ENCODE results near the gene DRAXIN.

The DRAXIN gene

DNA sequence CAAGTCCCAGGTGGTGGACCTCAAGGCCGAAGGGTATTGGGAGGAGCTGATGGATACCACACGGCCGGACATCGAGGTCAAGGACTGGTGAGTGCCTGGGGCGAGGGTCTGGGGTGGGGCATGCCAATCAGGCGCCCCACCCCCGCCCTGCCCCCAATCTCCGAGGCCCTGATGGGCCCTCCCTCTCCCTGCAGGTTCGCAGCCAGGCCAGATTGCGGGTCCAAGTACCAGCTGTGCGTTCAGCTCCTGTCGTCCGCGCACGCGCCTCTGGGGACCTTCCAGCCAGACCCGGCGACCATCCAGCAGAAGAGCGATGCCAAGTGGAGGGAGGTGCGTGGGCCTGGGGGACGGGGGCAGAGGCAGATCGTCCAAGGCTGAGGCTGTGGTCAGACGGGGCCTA lies 33.0 kb upstream of the DRAXIN start:
- DNase-seq: no peak

- DNase-seq: no peak
Observed at GRCh38 chr1:11659748-11660147, 31.8 kb upstream of the DRAXIN start.

- DNase-seq: no peak
Observed at GRCh38 chr1:11661103-11661502, 30.4 kb upstream of the DRAXIN start.

- peak; percentile 79 for DNase-seq
Observed at GRCh38 chr1:11664336-11665065, 27.0 kb upstream of the DRAXIN start.

DNA sequence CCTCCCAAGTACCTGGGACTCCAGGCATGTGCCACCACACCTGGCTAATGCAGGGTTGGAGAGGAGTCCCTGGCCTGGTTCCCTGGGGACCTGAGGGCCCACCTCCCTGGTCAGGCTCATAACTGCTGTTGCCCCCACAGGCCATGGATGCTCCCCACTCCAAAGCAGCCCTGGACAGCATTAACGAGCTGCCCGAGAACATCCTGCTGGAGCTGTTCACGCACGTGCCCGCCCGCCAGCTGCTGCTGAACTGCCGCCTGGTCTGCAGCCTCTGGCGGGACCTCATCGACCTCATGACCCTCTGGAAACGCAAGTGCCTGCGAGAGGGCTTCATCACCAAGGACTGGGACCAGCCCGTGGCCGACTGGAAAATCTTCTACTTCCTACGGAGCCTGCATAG lies 23.0 kb upstream of the DRAXIN start:
- DNase-seq: no peak

GRCh38 chr1:11670747-11671146 lies 20.8 kb upstream of the DRAXIN start:
- no peak for DNase-seq

- no peak for DNase-seq
Observed at GRCh38 chr1:11671205-11671543, 20.3 kb upstream of the DRAXIN start.

DNA sequence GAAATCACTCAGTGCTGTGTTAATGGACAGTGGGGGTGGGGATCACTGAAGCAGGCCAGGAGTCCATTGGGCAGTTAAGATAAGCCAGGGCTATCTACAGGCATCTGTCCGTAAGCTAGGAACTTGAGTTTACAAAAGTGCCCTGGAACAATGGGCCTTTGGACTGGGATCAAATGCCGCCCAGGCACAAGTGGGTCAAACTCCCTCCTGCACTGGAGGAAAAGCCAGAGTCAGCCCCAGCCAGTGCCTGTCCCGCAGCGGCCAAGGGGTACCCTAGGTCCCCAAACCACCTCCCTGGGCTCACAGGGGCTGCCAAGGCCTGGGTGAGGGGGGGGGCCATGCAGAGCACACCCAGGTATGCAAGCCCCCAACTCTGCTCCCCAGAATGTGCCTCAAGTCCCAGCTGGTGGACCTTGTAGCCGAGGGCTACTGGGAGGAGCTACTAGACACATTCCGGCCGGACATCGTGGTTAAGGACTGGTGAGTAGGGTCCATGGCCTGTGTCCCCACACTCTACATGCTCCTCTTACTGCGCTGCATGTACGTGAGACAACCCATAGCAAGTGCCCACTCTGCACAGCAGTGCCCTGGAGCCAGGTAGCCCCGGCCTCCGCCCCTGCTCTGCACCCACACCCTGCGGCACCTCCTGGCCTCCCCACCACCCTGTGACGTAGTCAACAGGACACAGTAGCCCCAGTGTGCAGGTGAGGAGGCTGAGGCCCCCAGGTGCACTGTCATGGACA lies 19.8 kb upstream of the DRAXIN start:
- no peak for DNase-seq

DNA sequence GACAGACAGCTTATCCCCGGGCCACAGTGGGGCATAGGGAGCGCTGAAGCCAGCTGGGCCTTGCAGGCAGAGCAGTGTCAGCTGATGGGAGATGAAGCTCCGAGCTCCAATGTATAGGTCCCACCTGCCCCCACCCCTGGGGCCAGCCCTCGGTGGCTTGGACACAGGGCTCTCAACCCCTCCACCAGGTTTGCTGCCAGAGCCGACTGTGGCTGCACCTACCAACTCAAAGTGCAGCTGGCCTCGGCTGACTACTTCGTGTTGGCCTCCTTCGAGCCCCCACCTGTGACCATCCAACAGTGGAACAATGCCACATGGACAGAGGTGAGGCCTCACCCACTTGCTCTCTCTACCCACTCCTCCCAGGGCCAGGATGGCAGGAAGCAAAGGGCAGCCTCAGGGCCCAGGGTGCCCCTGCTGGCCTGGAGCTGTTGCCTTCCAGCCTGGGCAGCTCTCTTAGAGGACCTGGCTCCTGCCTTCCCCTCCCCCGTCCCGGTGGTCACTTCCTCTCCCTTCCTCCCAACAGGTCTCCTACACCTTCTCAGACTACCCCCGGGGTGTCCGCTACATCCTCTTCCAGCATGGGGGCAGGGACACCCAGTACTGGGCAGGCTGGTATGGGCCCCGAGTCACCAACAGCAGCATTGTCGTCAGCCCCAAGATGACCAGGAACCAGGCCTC lies 18.3 kb upstream of the DRAXIN start:
- DNase-seq: no peak

DNA sequence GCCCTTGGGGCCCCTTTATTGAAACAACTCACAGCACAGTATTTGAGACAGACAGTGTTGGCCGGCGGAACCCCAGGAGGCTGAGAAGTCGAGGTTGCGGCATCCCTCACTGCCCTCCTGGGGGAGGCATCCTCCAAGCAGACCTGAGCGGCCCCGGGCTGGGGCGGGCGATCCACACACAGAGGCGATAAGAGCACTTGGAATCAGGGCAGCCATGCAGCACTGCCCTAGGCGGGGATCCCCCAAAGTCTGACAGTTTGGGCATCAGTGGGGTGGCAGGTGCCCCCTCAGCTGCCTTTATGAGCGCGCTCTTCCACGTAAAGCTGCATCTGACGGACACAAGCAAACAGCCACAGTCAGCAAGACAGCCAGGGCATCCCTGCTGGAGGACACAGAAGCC lies 17.0 kb upstream of the DRAXIN start:
- DNase-seq: no peak

GRCh38 chr1:11675325-11675724 lies 16.2 kb upstream of the DRAXIN start:
- DNase-seq: no peak

DNA sequence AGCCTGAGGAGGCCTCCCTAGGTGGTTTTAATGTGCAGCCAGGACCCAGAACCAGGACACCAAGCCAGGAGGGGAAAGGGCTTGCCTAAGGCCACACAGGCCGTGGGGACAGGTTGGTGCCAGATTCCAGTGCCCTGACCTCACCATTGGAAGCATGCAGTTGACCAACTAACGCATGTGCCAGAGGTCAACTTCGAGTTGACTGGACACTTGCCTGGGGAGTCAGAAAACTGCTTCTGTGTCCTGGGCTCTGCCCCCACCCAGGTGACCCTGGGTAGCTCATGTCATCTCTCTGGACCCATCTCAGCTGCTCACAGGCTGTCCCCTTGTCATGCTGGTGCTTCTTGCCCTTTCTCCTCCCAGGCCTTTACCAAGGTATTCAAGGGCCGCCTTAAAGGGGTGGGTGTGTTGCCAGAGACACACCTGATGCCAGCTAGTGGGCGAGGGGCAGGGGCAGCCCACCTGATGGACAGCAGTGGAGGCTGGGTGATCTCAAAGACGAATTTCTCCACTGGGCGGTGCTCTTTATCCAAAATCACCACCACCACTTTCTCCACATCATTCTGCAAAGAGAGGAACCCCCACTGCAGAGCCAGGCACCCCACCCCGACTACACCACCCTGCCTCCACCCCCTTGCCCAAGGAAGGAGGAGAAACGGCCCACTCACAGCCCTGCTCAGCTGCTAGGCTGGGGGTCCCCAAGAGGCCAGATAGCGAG lies 15.0 kb upstream of the DRAXIN start:
- DNase-seq: no peak

DNA sequence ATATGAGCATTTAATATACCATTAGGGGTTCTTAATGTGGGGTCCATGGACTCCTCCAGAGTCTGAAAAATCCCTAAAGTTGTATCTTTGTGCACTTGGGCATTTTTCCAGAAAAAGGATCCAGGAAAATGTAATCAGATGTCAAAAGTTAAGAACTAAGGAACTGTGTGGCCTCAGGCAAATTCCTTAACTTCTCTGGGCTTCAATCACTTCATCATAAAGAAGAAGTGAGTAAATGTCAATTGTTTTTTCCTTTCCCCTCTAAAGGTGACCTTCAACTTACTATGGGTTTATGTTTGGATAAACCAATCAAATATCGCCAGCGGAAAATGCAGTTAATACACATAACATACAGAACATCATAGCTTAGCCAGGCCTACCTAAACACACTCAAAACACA lies 13.1 kb upstream of the DRAXIN start:
- no peak for DNase-seq

DNA sequence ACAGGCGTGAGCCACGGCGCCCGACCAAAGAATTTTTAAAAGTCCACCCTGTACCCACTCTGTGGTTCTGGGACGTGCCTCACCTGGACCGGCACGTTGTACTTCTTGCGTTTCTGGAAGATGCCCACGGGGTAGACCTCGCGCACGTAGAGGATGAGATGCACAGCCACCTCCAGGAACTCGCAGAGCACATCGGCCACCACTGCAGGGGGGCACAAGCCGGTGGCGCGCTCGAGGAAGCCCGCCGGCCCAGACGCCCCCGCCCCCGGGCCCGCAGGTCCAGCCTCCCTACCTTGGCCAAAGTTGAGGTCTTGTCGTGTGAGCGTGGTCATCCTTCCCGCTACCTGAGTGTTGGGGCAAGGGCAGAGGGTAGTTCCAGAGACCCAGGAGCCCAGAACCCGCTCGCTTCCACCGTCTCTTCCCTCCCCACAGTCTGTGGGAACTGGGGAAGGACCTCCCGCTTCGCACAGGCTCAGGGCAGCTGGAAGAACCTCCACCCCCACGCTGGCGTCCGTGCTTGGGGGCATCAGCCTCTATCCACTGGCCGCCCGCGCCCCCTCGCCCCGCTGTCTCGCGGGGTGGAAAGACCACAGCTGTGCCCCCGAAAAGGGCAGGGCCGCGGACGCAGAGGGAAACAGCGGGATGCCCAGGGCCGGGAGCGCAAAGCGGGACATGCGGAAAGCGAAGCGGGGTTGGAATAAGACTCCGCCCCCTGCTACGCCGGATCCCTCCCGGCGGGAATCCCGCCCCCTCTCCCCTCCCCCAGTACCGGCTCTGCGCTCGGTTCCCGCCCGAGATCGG lies 11.0 kb upstream of the DRAXIN start:
- no peak for DNase-seq

- peak; percentile 92 for DNase-seq
Observed at GRCh38 chr1:11681071-11681771, 10.3 kb upstream of the DRAXIN start, which contains the start of gene MAD2L2. MAD2L2 (minus strand) TSS chr1:11681148; CDS start chr1:11680601, 547 bp downstream.

- no peak for DNase-seq
Observed at GRCh38 chr1:11682287-11682771, 9.2 kb upstream of the DRAXIN start.

DNA sequence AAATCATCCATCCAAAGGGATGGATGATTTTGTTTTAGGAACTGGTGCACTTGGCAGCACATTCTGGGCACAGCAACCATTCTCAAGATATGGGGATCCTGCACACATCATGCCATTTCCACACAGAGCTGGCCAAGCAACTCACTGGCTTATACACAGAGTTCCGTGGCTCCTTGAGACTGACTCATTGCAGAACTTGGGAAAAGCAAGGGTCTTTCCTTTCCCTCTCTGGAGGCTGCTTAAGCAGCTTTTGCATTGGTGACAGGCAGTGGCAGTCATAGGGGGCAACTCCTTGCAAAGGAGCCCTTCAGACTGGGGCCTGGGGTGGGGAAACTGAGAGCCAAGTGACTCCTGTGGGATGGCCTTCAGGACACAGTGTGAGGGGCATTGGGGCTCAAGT lies 8.7 kb upstream of the DRAXIN start:
- no peak for DNase-seq

- DNase-seq: no peak
Observed at GRCh38 chr1:11684070-11684469, 7.4 kb upstream of the DRAXIN start.

DNA sequence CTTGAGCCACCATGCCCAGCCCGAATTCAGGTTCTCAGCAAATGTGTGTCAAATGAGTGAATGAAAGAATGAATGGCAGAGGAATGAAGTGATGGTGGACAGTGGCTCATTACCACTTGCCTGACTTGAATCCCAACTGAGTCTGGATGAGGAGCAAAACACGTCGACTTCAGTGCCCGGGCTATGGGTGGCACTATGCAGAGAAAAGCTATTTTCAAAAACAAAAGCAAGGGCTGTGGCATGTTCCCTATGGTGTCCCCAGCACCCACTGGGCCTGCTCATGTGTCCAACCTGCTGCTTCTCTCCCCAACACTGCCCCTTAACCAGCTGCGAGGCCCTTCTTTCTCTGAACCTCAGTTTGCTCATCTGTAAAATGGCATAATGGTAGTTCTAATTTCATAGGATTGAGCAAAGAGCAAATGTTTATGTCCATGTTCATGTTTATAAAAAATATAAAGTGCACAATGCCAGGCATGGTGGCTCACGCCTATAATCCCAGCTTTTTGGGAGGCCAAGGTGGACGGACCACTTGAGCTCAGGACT lies 6.2 kb upstream of the DRAXIN start:
- DNase-seq: no peak

- no peak for DNase-seq
Observed at GRCh38 chr1:11688506-11688905, 3.0 kb upstream of the DRAXIN start.

All from hematopoietic multipotent progenitor cell treated with erythropoietin and hydrocortisone succinate and interleukin-3 and kit ligand, for 4 days (in vitro differentiated cells).